GM12878 (cell line): Measurements from ENCODE around the gene MEIKIN. TPM values are rescaled to one million over a fixed set of nuclear protein-coding genes. Genes with fewer than 3 reads are reported as not detected.

Source experiments
- E2F4 ChIP-seq: IDR thresholded peaks from 2 replicates; pipeline ENCODE4 v1.6.1; 2012; ENCODE audit warnings: low read depth, low read length, improper control_type of control experiment
- polyA plus RNA-seq, 11 experiments: library from polyadenylated mRNA; depleted of rRNA in 4 of 11; unstranded in 6 of 11; stranded (reverse) in 5 of 11; fragments of >200 nt; fragmentation: Nextera tagmentation in 4 of 11; fragmentation: Illumina TruSeq in 1 of 11; extraction: Ambion mirVana in 4 of 11; extraction: Trizol in 1 of 11; gene quantifications; 1 replicate in 1 of 11; 2 replicates in 10 of 11; pipeline versions ENCODE4 v1.2.1 to v1.2.3, GENCODE V29; 2011 to 2016; ENCODE audit warnings: inconsistent platforms in 2 of 11, missing spikeins in 2 of 11, low read depth in 1 of 11
- total RNA-seq, 4 experiments: library from RNA; depleted of rRNA in 3 of 4; stranded (reverse); fragments of >200 nt in 3 of 4; fragmentation: Illumina TruSeq in 1 of 4; extraction: Trizol in 1 of 4; gene quantifications; 2 replicates each; pipeline versions ENCODE4 v1.2.1 to v1.2.3, GENCODE V29; 2013 to 2021

The MEIKIN gene
- total and polyA plus RNA-seq, 10 of the 15 experiments (the other 5 are each of a cell fraction or from before 2014, with no cell fraction given): not detected

GRCh38 chr5:131757830-131758519 lies 187.5 kb downstream of the MEIKIN start (continued):
- no peak for TF ChIP-seq E2F4

Other genes starting within 250 kb of the MEIKIN start
- 16.1 and 19.5 TPM in 2 replicates for gene FNIP1, start 148.6 kb downstream of the MEIKIN start, total RNA-seq (2014; rRNA removed)
- gene FNIP1, start 148.6 kb downstream of the MEIKIN start, total RNA-seq (2014; rRNA removed; fragmentation: Illumina TruSeq; extraction: Trizol): 16.8 and 17.4 TPM in 2 replicates
- 17.0 and 18.0 TPM in 2 replicates for gene FNIP1, start 148.6 kb downstream of the MEIKIN start, total RNA-seq (2021)
- gene FNIP1, start 148.6 kb downstream of the MEIKIN start, polyA plus RNA-seq (2011; rRNA removed): 13.8 and 19.5 TPM in 2 replicates
- gene FNIP1, start 148.6 kb downstream of the MEIKIN start, polyA plus RNA-seq (2014; fragmentation: Illumina TruSeq; extraction: Trizol): 9.9 and 12.6 TPM in 2 replicates
- gene FNIP1, start 148.6 kb downstream of the MEIKIN start, polyA plus RNA-seq (2014; fragmentation: Nextera tagmentation; extraction: Ambion mirVana): 1 to 10 TPM; 4.3 to 7.0 TPM
- gene FNIP1, start 148.6 kb downstream of the MEIKIN start, polyA plus RNA-seq (2014; rRNA removed): 7.4 and 8.1 TPM in 2 replicates
- gene FNIP1, start 148.6 kb downstream of the MEIKIN start, polyA plus RNA-seq (2016; fragmentation: Nextera tagmentation; extraction: Ambion mirVana): 10 to 100 TPM; 14.1 to 16.3 TPM
- not detected in 2 replicates for gene ACSL6, start 66.0 kb upstream of the MEIKIN start, total RNA-seq (2014; rRNA removed)
- gene ACSL6, start 66.0 kb upstream of the MEIKIN start, total RNA-seq (2014; rRNA removed; fragmentation: Illumina TruSeq; extraction: Trizol): 0.09 TPM in 1 of 2 replicates, not detected in the other
- gene ACSL6, start 66.0 kb upstream of the MEIKIN start, total RNA-seq (2021): 0.05 TPM in 1 of 2 replicates, not detected in the other
- gene ACSL6, start 66.0 kb upstream of the MEIKIN start, polyA plus RNA-seq (2011; rRNA removed): not detected in 2 replicates
- gene ACSL6, start 66.0 kb upstream of the MEIKIN start, polyA plus RNA-seq (2014; fragmentation: Illumina TruSeq; extraction: Trizol): 0.06 and 0.10 TPM in 2 replicates
- gene ACSL6, start 66.0 kb upstream of the MEIKIN start, polyA plus RNA-seq (2014; fragmentation: Nextera tagmentation; extraction: Ambion mirVana): not detected
- 0.53 TPM in 1 of 2 replicates, not detected in the other for gene ACSL6, start 66.0 kb upstream of the MEIKIN start, polyA plus RNA-seq (2014; rRNA removed)
- gene ACSL6, start 66.0 kb upstream of the MEIKIN start, polyA plus RNA-seq (2016; fragmentation: Nextera tagmentation; extraction: Ambion mirVana): not detected
- not detected in 2 replicates for gene IL3, start 115.0 kb upstream of the MEIKIN start, total RNA-seq (2014; rRNA removed)
- not detected in 2 replicates for gene IL3, start 115.0 kb upstream of the MEIKIN start, total RNA-seq (2014; rRNA removed; fragmentation: Illumina TruSeq; extraction: Trizol)
- not detected in 2 replicates for gene IL3, start 115.0 kb upstream of the MEIKIN start, total RNA-seq (2021)
- not detected in 2 replicates for gene IL3, start 115.0 kb upstream of the MEIKIN start, polyA plus RNA-seq (2011; rRNA removed)
- not detected in 2 replicates for gene IL3, start 115.0 kb upstream of the MEIKIN start, polyA plus RNA-seq (2014; fragmentation: Illumina TruSeq; extraction: Trizol)
- gene IL3, start 115.0 kb upstream of the MEIKIN start, polyA plus RNA-seq (2014; fragmentation: Nextera tagmentation; extraction: Ambion mirVana): not detected
- not detected in 2 replicates for gene IL3, start 115.0 kb upstream of the MEIKIN start, polyA plus RNA-seq (2014; rRNA removed)
- not detected for gene IL3, start 115.0 kb upstream of the MEIKIN start, polyA plus RNA-seq (2016; fragmentation: Nextera tagmentation; extraction: Ambion mirVana)
- 1.1 and 2.0 TPM in 2 replicates for gene CSF2, start 128.1 kb upstream of the MEIKIN start, total RNA-seq (2014; rRNA removed)
- 0.81 and 0.83 TPM in 2 replicates for gene CSF2, start 128.1 kb upstream of the MEIKIN start, total RNA-seq (2014; rRNA removed; fragmentation: Illumina TruSeq; extraction: Trizol)
- 0.85 and 1.4 TPM in 2 replicates for gene CSF2, start 128.1 kb upstream of the MEIKIN start, total RNA-seq (2021)
- 0.15 and 0.23 TPM in 2 replicates for gene CSF2, start 128.1 kb upstream of the MEIKIN start, polyA plus RNA-seq (2011; rRNA removed)
- 0.44 TPM in 1 of 2 replicates, not detected in the other for gene CSF2, start 128.1 kb upstream of the MEIKIN start, polyA plus RNA-seq (2014; fragmentation: Illumina TruSeq; extraction: Trizol)
- under 1 TPM; 0.39 to 0.57 TPM for gene CSF2, start 128.1 kb upstream of the MEIKIN start, polyA plus RNA-seq (2014; fragmentation: Nextera tagmentation; extraction: Ambion mirVana)
- 1.1 and 2.0 TPM in 2 replicates for gene CSF2, start 128.1 kb upstream of the MEIKIN start, polyA plus RNA-seq (2014; rRNA removed)
- gene CSF2, start 128.1 kb upstream of the MEIKIN start, polyA plus RNA-seq (2016; fragmentation: Nextera tagmentation; extraction: Ambion mirVana): not detected